MCF 10A (cell line): Measurements from ENCODE around the gene CNPY3. TPM values are rescaled to one million over a fixed set of nuclear protein-coding genes. Genes with fewer than 3 reads are reported as not detected.
"Not testable (repeated sequence)": the region's sequence is repeated elsewhere in the genome, so short reads cannot be mapped to it uniquely, and the experiment has no call there.

ENCODE experiments used
- BruUV-seq: library from RNA; stranded (reverse); fragments of 400-500 nt; replicated peaks from 2 replicates; lab custom pipeline; 2021; lab: Mats Ljungman, UMichigan
- CTCF ChIA-PET: fragments of 300-600 bp; sonication (Branson Sonifier 250); formaldehyde crosslinking; extraction: SDS; loops from one replicate; lab custom pipeline; 2021; ENCODE audit warnings: antibody characterized with exemption, inconsistent platforms; lab: Yijun Ruan, JAX
- POLR2A ChIA-PET: fragments of 300-600, 350-650 bp; sonication (Branson Sonifier 250); formaldehyde crosslinking; extraction: SDS; loops from one replicate; lab custom pipeline; 2020; ENCODE audit warnings: antibody characterized with exemption, inconsistent platforms; lab: Yijun Ruan, JAX
- DNase-seq: peaks from one replicate; pipeline ENCODE4 v3.0.0-alpha.2; 2018; ENCODE audit not compliant: unreplicated experiment
- H3K27ac Mint-ChIP-seq: one replicate; pipeline ENCODE4 v1.8.0; 2022; ENCODE audit warnings: mild to moderate bottlenecking, low read depth, mixed read lengths; ENCODE audit not compliant: unreplicated experiment
- H3K27me3 Mint-ChIP-seq: one replicate; pipeline ENCODE4 v1.8.0; 2022; ENCODE audit warnings: mixed read lengths; ENCODE audit not compliant: insufficient read depth, unreplicated experiment
- H3K36me3 Mint-ChIP-seq: one replicate; pipeline ENCODE4 v1.8.0; 2022; ENCODE audit warnings: mild to moderate bottlenecking, moderate library complexity, mixed read lengths; ENCODE audit not compliant: insufficient read depth, unreplicated experiment
- H3K4me1 Mint-ChIP-seq: one replicate; pipeline ENCODE4 v1.8.0; 2022; ENCODE audit warnings: mixed read lengths; ENCODE audit not compliant: insufficient read depth, unreplicated experiment
- H3K4me3 Mint-ChIP-seq: one replicate; pipeline ENCODE4 v1.8.0; 2022; ENCODE audit warnings: mild to moderate bottlenecking, moderate library complexity, mixed read lengths; ENCODE audit not compliant: unreplicated experiment
- H3K9me3 Mint-ChIP-seq: one replicate; pipeline ENCODE4 v1.8.0; 2022; ENCODE audit warnings: mixed read lengths; ENCODE audit not compliant: unreplicated experiment
- intact Hi-C: fragments of 100-400 bp; cut with micrococcal nuclease; formaldehyde crosslinking; loops from 2 replicates; pipeline ENCODE4 v1.14.1; 2022
- total RNA-seq: library from RNA; stranded (reverse); gene quantifications from 2 replicates; pipeline ENCODE4 v1.2.3, GENCODE V29; 2022
- TF ChIP-seq, protein P1 (sequence below): fragments of 200-600 bp; IDR thresholded peaks from one replicate; pipeline ENCODE4 v1.8.0; 2022; ENCODE audit warnings: antibody characterized with exemption, mild to moderate bottlenecking; ENCODE audit not compliant: unreplicated experiment

The CNPY3 gene
- total RNA-seq, 1 experiment from 2014 or later, result 21.9 TPM

DNA sequence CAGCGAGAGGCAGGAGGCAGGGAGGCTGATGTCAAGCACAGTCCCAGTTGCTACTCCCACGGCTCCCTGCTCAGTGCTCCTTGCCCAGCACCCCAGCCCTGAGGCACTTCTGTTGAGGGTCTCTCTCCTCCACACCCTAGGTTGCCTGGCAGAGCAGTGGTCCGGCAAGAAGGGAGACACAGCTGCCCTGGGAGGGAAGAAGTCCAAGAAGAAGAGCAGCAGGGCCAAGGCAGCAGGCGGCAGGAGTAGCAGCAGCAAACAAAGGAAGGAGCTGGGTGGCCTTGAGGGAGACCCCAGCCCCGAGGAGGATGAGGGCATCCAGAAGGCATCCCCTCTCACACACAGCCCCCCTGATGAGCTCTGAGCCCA, 9.1 kb downstream of the CNPY3 start:
- H3K27me3 Mint-ChIP-seq, result no peaks in the 10 kb centered on the region
- DNase-seq, result no peak
- peaks cover 49% of the 10 kb centered on the region for H3K36me3 Mint-ChIP-seq
- BruUV-seq, result no TSS peak
- H3K9me3 Mint-ChIP-seq, result no peaks in the 10 kb centered on the region
- TF ChIP-seq, protein P1, sequence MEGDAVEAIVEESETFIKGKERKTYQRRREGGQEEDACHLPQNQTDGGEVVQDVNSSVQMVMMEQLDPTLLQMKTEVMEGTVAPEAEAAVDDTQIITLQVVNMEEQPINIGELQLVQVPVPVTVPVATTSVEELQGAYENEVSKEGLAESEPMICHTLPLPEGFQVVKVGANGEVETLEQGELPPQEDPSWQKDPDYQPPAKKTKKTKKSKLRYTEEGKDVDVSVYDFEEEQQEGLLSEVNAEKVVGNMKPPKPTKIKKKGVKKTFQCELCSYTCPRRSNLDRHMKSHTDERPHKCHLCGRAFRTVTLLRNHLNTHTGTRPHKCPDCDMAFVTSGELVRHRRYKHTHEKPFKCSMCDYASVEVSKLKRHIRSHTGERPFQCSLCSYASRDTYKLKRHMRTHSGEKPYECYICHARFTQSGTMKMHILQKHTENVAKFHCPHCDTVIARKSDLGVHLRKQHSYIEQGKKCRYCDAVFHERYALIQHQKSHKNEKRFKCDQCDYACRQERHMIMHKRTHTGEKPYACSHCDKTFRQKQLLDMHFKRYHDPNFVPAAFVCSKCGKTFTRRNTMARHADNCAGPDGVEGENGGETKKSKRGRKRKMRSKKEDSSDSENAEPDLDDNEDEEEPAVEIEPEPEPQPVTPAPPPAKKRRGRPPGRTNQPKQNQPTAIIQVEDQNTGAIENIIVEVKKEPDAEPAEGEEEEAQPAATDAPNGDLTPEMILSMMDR, result no peak
- H3K27ac Mint-ChIP-seq, result no peak overlapping the region
- no peak overlapping the region for H3K4me3 Mint-ChIP-seq
- ChIA-PET POLR2A (no interaction called here), CTCF (interaction anchor here (1.2 kb wide), 1 partner anchor 292 kb away, joined by 3 read pairs; no protein-coding TSS in a partner anchor)
- intact Hi-C loops, result no loop called here
- peaks cover 7% of the 10 kb centered on the region for H3K4me1 Mint-ChIP-seq

DNA sequence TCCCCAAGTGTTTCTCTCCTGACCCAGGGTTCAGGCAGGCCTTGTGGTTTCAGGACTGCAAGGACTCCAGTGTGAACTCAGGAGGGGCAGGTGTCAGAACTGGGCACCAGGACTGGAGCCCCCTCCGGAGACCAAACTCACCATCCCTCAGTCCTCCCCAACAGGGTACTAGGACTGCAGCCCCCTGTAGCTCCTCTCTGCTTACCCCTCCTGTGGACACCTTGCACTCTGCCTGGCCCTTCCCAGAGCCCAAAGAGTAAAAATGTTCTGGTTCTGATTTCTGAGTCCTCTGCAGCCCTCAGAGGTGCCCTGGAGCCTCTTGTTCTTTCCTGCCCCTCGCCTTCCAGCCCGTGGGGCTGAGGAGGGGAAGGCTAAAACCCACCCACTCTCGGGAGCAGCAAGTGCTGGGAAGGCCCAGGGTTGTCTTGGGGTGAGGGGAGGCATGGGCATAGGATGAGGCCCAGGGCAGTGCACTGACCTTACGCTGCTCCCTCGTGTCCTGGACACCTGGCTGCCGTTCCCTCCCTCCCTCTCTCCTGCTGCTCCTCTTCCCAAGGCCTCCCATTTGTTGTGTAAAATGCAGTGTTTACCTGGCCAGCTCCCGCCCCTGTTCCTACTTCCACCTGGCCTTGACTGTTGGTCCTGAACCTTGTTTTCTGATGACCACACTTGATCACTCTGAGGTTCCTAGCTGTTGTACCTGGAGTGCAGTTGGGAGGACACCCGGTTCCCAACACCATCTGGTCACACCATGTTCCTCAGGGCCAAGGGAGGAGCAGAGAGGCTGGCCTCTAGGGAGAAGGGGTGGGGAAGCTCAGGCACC, 9.9 kb downstream of the CNPY3 start:
- TF ChIP-seq, protein P1, result no peak
- no peaks in the 10 kb centered on the region for H3K9me3 Mint-ChIP-seq
- no peak for DNase-seq
- H3K27ac Mint-ChIP-seq, result no peak overlapping the region
- peaks cover 5% of the 10 kb centered on the region for H3K4me1 Mint-ChIP-seq
- H3K4me3 Mint-ChIP-seq, result no peak overlapping the region
- POLR2A ChIA-PET, result interaction anchor here (2.3 kb wide), 1 partner anchor 9 kb away, joined by 16 read pairs; the partner anchor contains the start of gene CNPY3
- CTCF ChIA-PET, result interaction anchor here (1.2 kb wide), 1 partner anchor 291 kb away, joined by 3 read pairs; no protein-coding TSS in a partner anchor
- H3K27me3 Mint-ChIP-seq, result no peaks in the 10 kb centered on the region
- no TSS peak for BruUV-seq
- intact Hi-C loops, result no loop called here
- peaks cover 47% of the 10 kb centered on the region for H3K36me3 Mint-ChIP-seq

DNA sequence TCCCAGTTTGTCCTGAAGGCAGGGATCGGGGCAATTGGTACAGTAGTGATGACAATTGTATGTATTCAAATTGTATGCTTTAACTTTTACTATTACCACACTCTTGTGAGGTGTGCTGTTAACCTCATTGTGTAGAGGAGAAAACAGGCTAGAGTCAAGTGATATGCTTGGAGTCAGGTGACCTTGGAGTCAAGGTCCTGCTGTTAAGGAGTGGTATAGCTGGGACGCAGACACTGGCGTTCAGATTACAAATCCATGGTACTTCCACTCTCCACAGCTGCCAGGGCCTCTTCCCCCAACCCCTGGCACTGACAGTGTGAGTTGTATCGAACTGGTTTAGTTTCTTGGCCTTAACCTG, 10.5 kb downstream of the CNPY3 start:
- intact Hi-C loops, result no loop called here
- Mint-ChIP-seq H3K9me3 (no peaks in the 10 kb centered on the region), H3K27me3 (no peaks in the 10 kb centered on the region), H3K4me1 (peaks cover 5% of the 10 kb centered on the region), H3K4me3 (no peak overlapping the region), H3K27ac (no peak overlapping the region), H3K36me3 (peaks cover 46% of the 10 kb centered on the region)
- CTCF ChIA-PET, result interaction anchor here (0.6 to 1.2 kb wide), 3 partner anchors 19 to 497 kb away, joined by 3 to 4 read pairs (median 3); no protein-coding TSS in a partner anchor
- BruUV-seq, result no TSS peak
- DNase-seq, result no peak
- TF ChIP-seq, protein P1, result no peak
- POLR2A ChIA-PET, result interaction anchor here (2.3 kb wide), 1 partner anchor 10 kb away, joined by 16 read pairs; the partner anchor contains the start of gene CNPY3

DNA sequence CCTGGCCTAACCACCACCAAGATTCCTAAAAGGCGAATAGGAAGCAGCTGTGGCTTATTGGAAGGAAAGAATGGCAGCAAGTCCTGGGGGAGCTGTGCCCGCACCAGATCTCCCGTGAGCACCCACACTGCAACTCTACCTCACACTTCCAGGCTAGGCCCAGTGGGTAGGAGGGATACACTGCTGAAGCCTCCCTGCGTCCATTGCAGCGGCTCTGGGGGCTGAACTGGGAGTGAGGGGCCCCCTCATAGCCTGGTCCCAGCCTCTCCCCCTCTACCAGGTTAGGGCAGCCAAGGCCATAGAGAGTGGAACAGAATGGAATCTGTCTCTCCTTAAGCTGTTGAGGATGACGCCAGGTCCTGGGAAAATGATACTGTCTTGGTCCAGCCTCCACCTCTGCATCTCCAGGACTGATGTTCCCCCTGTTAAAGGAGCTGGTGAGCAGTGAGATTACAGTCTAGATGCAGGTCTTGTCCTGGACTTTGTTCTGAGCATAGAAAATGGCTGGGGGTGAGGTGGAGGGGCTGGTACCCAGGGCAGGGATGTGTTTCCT, 11.3 kb downstream of the CNPY3 start:
- Mint-ChIP-seq H3K4me3 (no peak overlapping the region), H3K4me1 (peaks cover 5% of the 10 kb centered on the region), H3K9me3 (no peaks in the 10 kb centered on the region), H3K27me3 (no peaks in the 10 kb centered on the region), H3K36me3 (peaks cover 38% of the 10 kb centered on the region), H3K27ac (no peak overlapping the region)
- TF ChIP-seq, protein P1, result no peak
- no peak for DNase-seq
- CTCF ChIA-PET, result interaction anchor here (0.6 kb wide), 1 partner anchor 496 kb away, joined by 4 read pairs; no protein-coding TSS in a partner anchor
- POLR2A ChIA-PET, result interaction anchor here (2.3 kb wide), 1 partner anchor 11 kb away, joined by 16 read pairs; the partner anchor contains the start of gene CNPY3
- BruUV-seq, result no TSS peak
- intact Hi-C loops, result no loop called here

DNA sequence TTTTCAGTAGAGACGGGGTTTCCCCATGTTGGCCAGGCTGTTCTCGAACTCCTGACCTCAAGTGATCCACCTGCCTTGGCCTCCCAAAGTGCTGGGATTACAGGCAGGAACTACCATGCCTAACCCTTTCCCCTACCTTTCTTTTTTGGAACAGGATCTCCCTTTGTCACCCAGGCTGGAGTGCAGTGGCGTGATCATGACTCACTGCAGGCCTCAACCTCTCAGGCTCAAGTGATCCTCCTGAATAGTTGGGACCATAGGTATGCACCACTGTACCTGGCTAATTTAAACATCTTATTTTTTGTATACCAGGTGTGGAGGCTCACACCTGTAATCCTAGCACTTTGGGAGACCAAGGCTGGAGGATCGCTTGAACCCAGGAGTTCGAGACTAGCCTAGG, 12.1 kb downstream of the CNPY3 start:
- peaks cover 30% of the 10 kb centered on the region for H3K36me3 Mint-ChIP-seq
- H3K27ac Mint-ChIP-seq, H3K9me3 Mint-ChIP-seq, H3K27me3 Mint-ChIP-seq, intact Hi-C loops, H3K4me1 Mint-ChIP-seq, H3K4me3 Mint-ChIP-seq, BruUV-seq, DNase-seq, CTCF ChIA-PET: not testable (repeated sequence)
- POLR2A ChIA-PET, result interaction anchor here (2.3 kb wide), 1 partner anchor 11 kb away, joined by 16 read pairs; the partner anchor contains the start of gene CNPY3
